ENCODE results near the gene TRIM23.
A peak's percentile ranks its signal among the peaks of the same experiment; 100 is the strongest.
"Not testable (repeated sequence)": the region's sequence is repeated elsewhere in the genome, so short reads cannot be mapped to it uniquely, and the experiment has no call there.

Gene TRIM23

GRCh38 chr5:65624025-65624570, at the start of gene TRIM23:
Gene TRIM23 (minus strand): TSS chr5:65624333. CDS start chr5:65624274, 59 bp downstream.
- DNase-seq, result peak; percentile 91

- DNase-seq, result no peak
These were observed 48.7 kb upstream of the TRIM23 start for GRCh38 chr5:65672796-65673195.

- no peak for DNase-seq
These were observed 44.6 kb upstream of the TRIM23 start for GRCh38 chr5:65668696-65669095.

- DNase-seq, result no peak
These were observed 39.8 kb upstream of the TRIM23 start for GRCh38 chr5:65663804-65664521.

GRCh38 chr5:65654713-65655112, 30.6 kb upstream of the TRIM23 start:
- no peak for DNase-seq

GRCh38 chr5:65651144-65651543, 27.0 kb upstream of the TRIM23 start:
- no peak for DNase-seq

GRCh38 chr5:65647941-65648340, 23.8 kb upstream of the TRIM23 start:
- no peak for DNase-seq

GRCh38 chr5:65646938-65647337, 22.8 kb upstream of the TRIM23 start:
- no peak for DNase-seq

- no peak for DNase-seq
These were observed 16.1 kb upstream of the TRIM23 start for GRCh38 chr5:65640240-65640639.

GRCh38 chr5:65630981-65631380, 6.8 kb upstream of the TRIM23 start:
- DNase-seq, result no peak

- DNase-seq, result no peak
These were observed 1.6 kb upstream of the TRIM23 start for GRCh38 chr5:65625743-65626142.

- peak; percentile 83 for DNase-seq
These were observed 730 bp upstream of the TRIM23 start, which contains the start of the genes SHLD3 and TRAPPC13 for GRCh38 chr5:65624571-65625555. Gene SHLD3 (plus strand): TSS chr5:65625027. CDS start chr5:65629588, 4,561 bp downstream. Gene TRAPPC13 (plus strand): TSS chr5:65625027. CDS start chr5:65625061, 34 bp downstream.

GRCh38 chr5:65623482-65623881, 651 bp downstream of the TRIM23 start:
- DNase-seq, result no peak

GRCh38 chr5:65621961-65622360, 2.2 kb downstream of the TRIM23 start:
- DNase-seq, result not testable (repeated sequence)

- DNase-seq, result no peak
These were observed 4.1 kb downstream of the TRIM23 start for GRCh38 chr5:65620021-65620420.

- DNase-seq, result no peak
These were observed 11.7 kb downstream of the TRIM23 start for GRCh38 chr5:65612298-65612907.

GRCh38 chr5:65611524-65611923, 12.6 kb downstream of the TRIM23 start:
- no peak for DNase-seq

GRCh38 chr5:65601761-65602160, 22.4 kb downstream of the TRIM23 start:
- not testable (repeated sequence) for DNase-seq

GRCh38 chr5:65588694-65589093, 35.4 kb downstream of the TRIM23 start:
- DNase-seq, result no peak

GRCh38 chr5:65577141-65577540, 47.0 kb downstream of the TRIM23 start:
- no peak for DNase-seq

- DNase-seq, result no peak
These were observed 53.4 kb downstream of the TRIM23 start for GRCh38 chr5:65570598-65571226.

- no peak for DNase-seq
These were observed 57.6 kb downstream of the TRIM23 start for GRCh38 chr5:65566505-65566904.
